22Rv1 (cell line): ENCODE results near the gene CDK6.

ENCODE experiments used
- H3K27ac ChIP-seq: fragments of 450-650 bp; 2 replicates; pipeline ENCODE4 v1.5.1; 2017
- ZFX ChIP-seq: fragments of 450-650 bp; IDR thresholded peaks from 2 replicates; pipeline ENCODE4 v1.6.1; 2017; ENCODE audit warnings: antibody characterized with exemption, borderline replicate concordance
- TF ChIP-seq, protein P1 (sequence below): fragments of 450-650 bp; IDR thresholded peaks from 2 replicates; pipeline ENCODE4 v1.5.1; 2017; ENCODE audit warnings: mild to moderate bottlenecking

Gene CDK6

DNA sequence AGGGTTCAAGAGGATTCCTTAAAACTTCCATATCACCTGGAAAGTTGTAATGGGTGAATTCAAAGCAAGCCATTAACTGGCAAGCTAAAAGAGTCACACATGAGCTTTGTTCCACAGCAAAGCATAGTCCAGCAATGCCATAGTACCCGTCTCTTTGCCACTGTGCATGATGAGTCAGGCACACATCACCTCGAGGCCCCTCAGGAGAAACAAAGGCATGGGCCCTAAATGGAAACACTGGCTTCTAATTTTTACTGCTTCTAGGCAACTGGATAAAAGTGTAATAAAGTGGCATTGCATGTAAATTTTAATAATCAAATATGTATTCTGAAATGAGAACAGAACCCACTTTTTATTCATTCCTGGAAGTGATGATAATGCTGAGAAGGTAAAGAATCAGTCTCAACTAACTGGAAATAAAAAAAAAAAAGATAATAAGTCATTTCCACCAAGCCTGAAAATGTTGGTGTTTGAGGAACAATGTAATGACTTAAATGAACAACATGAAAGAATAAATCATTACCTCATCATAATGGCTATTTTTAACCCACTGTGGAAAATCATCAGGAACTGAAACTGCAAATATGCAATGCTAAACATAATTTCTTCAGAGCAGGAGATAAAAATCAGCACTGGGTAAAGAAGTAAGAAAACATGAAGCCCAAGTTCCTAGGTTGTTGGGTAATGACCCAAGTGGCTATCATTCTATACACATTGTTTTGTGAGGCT lies 104.9 kb downstream of the CDK6 start:
- no peak for TF ChIP-seq ZFX
- TF ChIP-seq, protein P1, sequence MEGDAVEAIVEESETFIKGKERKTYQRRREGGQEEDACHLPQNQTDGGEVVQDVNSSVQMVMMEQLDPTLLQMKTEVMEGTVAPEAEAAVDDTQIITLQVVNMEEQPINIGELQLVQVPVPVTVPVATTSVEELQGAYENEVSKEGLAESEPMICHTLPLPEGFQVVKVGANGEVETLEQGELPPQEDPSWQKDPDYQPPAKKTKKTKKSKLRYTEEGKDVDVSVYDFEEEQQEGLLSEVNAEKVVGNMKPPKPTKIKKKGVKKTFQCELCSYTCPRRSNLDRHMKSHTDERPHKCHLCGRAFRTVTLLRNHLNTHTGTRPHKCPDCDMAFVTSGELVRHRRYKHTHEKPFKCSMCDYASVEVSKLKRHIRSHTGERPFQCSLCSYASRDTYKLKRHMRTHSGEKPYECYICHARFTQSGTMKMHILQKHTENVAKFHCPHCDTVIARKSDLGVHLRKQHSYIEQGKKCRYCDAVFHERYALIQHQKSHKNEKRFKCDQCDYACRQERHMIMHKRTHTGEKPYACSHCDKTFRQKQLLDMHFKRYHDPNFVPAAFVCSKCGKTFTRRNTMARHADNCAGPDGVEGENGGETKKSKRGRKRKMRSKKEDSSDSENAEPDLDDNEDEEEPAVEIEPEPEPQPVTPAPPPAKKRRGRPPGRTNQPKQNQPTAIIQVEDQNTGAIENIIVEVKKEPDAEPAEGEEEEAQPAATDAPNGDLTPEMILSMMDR: no peak
- H3K27ac ChIP-seq: no peak overlapping the region

DNA sequence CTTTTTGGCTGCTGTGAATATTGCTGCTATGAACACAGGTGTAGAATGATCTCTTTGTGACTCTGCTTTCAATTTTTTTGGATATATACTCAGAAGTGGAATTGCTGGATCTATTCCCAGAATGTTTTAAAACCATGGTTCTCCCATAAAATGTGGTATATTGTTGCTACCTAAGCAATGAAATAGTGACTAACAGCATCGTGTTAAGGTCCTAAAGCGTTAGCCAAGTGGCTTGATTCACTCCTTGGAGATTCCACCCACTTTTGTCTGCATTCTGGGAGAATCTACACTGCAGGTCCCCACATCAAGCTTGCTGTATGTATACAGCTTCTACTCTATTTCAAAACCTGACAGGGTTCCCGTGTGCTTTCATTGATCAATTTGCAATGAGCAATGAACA lies 105.6 kb downstream of the CDK6 start:
- TF ChIP-seq, protein P1: no peak
- no peak for TF ChIP-seq ZFX
- H3K27ac ChIP-seq: no peak overlapping the region

DNA sequence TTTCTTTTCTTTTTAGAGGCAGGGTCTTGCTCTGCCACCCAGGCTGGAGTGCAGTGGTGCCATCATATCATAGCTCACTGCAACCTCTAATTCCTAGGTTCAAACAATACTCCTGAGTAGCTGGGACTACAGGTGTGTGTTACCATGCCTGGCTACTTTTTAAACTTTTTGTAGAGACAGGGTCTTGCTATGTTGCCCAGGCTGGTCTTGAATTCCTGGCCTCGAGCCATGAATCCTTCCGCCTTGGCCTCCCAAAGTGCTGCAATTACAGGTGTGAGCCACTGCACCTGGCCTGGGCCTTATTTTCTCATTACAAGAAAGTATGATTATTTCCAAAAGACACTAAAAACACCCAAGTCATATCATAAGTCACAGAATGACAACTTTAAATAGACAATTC lies 106.6 kb downstream of the CDK6 start:
- no peak overlapping the region for H3K27ac ChIP-seq

GRCh38 chr7:92729172-92729571 lies 107.2 kb downstream of the CDK6 start:
- TF ChIP-seq, protein P1: no peak
- TF ChIP-seq ZFX: no peak
- H3K27ac ChIP-seq: no peak overlapping the region

More for the DNA sequence above, 106.6 kb downstream of the CDK6 start:
- no peak for TF ChIP-seq ZFX
- TF ChIP-seq, protein P1: no peak

DNA sequence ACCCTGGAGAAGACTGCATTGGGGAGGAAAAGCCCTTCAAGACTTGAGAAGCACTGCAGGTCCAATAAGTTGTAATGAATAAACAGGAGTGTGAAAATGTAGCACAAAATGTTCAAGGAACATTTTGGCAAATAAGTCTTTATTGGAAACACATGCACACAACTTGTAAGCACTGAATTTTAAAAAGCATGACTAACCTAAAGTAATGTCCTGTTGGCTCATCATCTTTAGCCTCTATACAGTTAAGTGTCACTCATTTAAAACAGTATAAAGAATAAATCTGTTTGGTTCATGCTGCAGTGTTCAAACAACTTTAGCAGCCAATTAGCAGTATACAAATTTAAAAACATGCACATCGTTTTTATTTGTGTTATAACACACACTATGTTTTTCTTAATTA lies 108.6 kb downstream of the CDK6 start:
- H3K27ac ChIP-seq: no peak overlapping the region

DNA sequence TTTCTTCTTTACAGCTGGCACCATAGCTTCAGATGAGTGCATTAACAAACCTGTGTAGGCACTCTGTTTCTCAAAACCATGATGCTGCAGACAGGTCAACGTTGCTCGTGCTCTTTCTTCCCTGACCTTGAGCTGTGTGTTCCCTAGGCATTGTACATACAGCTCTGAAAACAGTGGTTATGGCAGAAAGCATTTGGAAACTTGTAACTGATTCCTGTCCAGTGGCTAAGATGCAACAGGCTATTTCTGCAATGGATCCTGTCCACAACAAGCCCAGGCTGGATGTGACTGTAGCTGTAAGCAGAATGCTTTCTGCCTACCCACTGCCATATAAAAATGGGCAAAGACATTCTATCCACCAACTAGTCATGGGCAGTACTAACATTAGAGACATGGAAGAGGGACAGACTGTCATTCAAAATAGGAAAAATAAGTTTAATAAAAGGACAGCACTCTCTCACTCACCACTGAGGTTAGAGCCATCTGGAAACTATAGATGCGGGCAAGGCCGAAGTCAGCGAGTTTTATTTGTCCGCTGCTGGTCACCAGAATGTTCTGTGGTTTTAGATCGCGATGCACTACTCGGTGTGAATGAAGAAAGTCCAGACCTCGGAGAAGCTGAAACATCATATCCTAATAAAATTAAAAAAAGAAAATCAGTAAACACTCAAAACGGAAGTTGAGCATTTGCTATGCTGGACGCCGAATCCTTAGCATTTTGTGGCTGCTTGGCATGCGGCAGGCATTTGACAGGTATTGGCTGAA lies 111.0 kb downstream of the CDK6 start:
- no peak overlapping the region for H3K27ac ChIP-seq
- TF ChIP-seq ZFX: no peak
- TF ChIP-seq, protein P1: no peak

More for the DNA sequence above, 108.6 kb downstream of the CDK6 start:
- TF ChIP-seq ZFX: no peak
- TF ChIP-seq, protein P1: no peak

DNA sequence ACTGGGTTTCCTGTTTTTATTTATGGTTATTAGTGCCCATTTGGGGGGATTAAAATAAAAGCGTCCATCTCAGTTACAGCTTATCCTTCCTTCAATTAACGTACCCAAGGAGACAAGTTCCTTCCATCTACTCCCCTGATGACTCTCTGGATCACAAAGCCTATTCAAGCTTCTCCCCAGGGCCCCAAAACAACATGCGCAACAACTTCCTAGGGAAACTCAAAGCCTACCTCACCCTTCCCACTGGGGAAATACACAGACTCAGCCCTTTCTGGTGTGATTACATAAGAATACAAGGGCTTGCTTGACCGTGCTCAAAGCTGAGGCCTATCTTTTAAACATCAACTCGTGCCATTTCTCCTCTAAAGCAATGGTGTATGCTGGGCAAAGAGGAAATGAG lies 112.4 kb downstream of the CDK6 start:
- no peak overlapping the region for H3K27ac ChIP-seq
- TF ChIP-seq ZFX: no peak
- TF ChIP-seq, protein P1: no peak
